Smooth muscle cell (in vitro differentiated cells): ENCODE results near the gene OR2C1. TPM values are rescaled to one million over a fixed set of nuclear protein-coding genes. Genes with fewer than 3 reads are reported as not detected.
A peak's percentile ranks its signal among the peaks of the same experiment; 100 is the strongest.

Experiments used
- DNase-seq: peaks from one replicate; lab custom pipeline; 2025; ENCODE audit not compliant: unreplicated experiment; lab: John Stamatoyannopoulos, UW
- H2AFZ ChIP-seq: fragments of 200-600 bp; sonication (generic); 2 replicates; pipeline ENCODE4 v1.6.0; 2016; ENCODE audit warnings: antibody characterized with exemption, low read depth, mild to moderate bottlenecking
- H3F3A ChIP-seq: fragments of 200-600 bp; sonication (generic); 2 replicates; pipeline ENCODE4 v1.6.0; 2017; ENCODE audit warnings: antibody characterized with exemption, low read depth
- H3K27ac ChIP-seq: fragments of 200-600 bp; sonication (generic); 2 replicates; pipeline ENCODE4 v1.5.1; 2016; ENCODE audit warnings: low read depth, mild to moderate bottlenecking
- H3K27me3 ChIP-seq: fragments of 200-600 bp; sonication (generic); 2 replicates; pipeline ENCODE4 v1.6.1; 2016; ENCODE audit warnings: low read depth, mild to moderate bottlenecking
- H3K36me3 ChIP-seq: fragments of 200-600 bp; sonication (generic); 2 replicates; pipeline ENCODE4 v1.5.1; 2016; ENCODE audit warnings: low read depth
- H3K4me1 ChIP-seq: fragments of 200-600 bp; sonication (generic); 2 replicates; pipeline ENCODE4 v1.5.1; 2016; ENCODE audit warnings: low read depth
- H3K4me2 ChIP-seq: fragments of 200-600 bp; sonication (generic); 2 replicates; pipeline ENCODE4 v1.6.0; 2016; ENCODE audit warnings: mild to moderate bottlenecking
- H3K4me3 ChIP-seq: fragments of 200-600 bp; sonication (generic); 2 replicates; pipeline ENCODE4 v1.5.1; 2016; ENCODE audit warnings: mild to moderate bottlenecking
- H3K79me2 ChIP-seq: fragments of 200-600 bp; sonication (generic); 2 replicates; pipeline ENCODE4 v1.6.0; 2016; ENCODE audit warnings: low read depth, mild to moderate bottlenecking
- H3K9ac ChIP-seq: fragments of 200-600 bp; sonication (generic); 2 replicates; pipeline ENCODE4 v1.6.0; 2016; ENCODE audit warnings: low read depth
- H3K9me3 ChIP-seq: fragments of 200-600 bp; sonication (generic); replicated peaks from 2 replicates; pipeline ENCODE4 v1.5.1; 2016; ENCODE audit warnings: low read depth
- H4K20me1 ChIP-seq: fragments of 200-600 bp; sonication (generic); 2 replicates; pipeline ENCODE4 v1.6.0; 2016; ENCODE audit warnings: low read depth
- CTCF ChIP-seq: fragments of 200-600 bp; sonication (generic); IDR thresholded peaks from 2 replicates; pipeline ENCODE4 v1.5.1; 2017; ENCODE audit warnings: borderline replicate concordance, mild to moderate bottlenecking, antibody characterized with exemption; ENCODE audit not compliant: insufficient read depth, poor library complexity, severe bottlenecking
- WGBS: methylation state at CpG from one replicate; pipeline ENCODE4 v1.1.7; 2016; ENCODE audit warnings: low lambda C conversion rate; 5-methylcytosine and 5-hydroxymethylcytosine counted together
- polyA plus RNA-seq: library from polyadenylated mRNA; unstranded; fragments of >200 nt; fragmentation: Nextera tagmentation; extraction: Ambion mirVana; gene quantifications from 2 replicates; pipeline ENCODE4 v1.2.1, GENCODE V29; 2016
- total RNA-seq: library from RNA; depleted of rRNA; stranded (reverse); fragments of >200 nt; gene quantifications from 2 replicates; pipeline ENCODE4 v1.2.3, GENCODE V29; 2014

The OR2C1 gene
- total and polyA plus RNA-seq, 2 experiments from 2014 or later: not detected

GRCh38 chr16:3400779-3401688 is 45.3 kb downstream of the OR2C1 start, which contains the start of the genes ZNF174 and ZSCAN32:
ZNF174 (plus strand) TSS chr16:3401215; CDS start chr16:3402005, 790 bp downstream.
ZSCAN32 (minus strand) TSS chr16:3401004; CDS start chr16:3397557, 3,447 bp downstream.
- peak within 1 kb of the TSS; percentile 85 for H3K9ac ChIP-seq
- peak; percentile 87 for DNase-seq
- H3K27me3 ChIP-seq: no peaks in the 10 kb centered on the region
- TF ChIP-seq CTCF: no peak
- H3K4me2 ChIP-seq: peak within 1 kb of the TSS; percentile 93
- under 1% methylated on average over 82 of the region's 95 CpGs for WGBS
- H3K36me3 ChIP-seq: peaks cover 39% of the 10 kb centered on the region
- H2AFZ ChIP-seq: peak within 1 kb of the TSS; percentile 86
- H3K79me2 ChIP-seq: peaks cover 47% of the 10 kb centered on the region
- H3F3A ChIP-seq: no peaks in the 10 kb centered on the region
- peak within 1 kb of the TSS; percentile 54 for H3K27ac ChIP-seq
- peak within 1 kb of the TSS; percentile 79 for H3K4me3 ChIP-seq
- H3K9me3 ChIP-seq: peaks cover 21% of the 10 kb centered on the region
- no peaks in the 10 kb centered on the region for H4K20me1 ChIP-seq
- H3K4me1 ChIP-seq: peaks cover 11% of the 10 kb centered on the region

GRCh38 chr16:3401719-3402397 is 46.2 kb downstream of the OR2C1 start:
- Histone ChIP-seq H4K20me1 (no peaks in the 10 kb centered on the region), H3F3A (no peaks in the 10 kb centered on the region), H3K36me3 (peaks cover 40% of the 10 kb centered on the region), H3K27me3 (no peaks in the 10 kb centered on the region), H3K9me3 (peaks cover 28% of the 10 kb centered on the region), H3K9ac (peak overlapping the region; percentile 55), H3K79me2 (peaks cover 38% of the 10 kb centered on the region), H2AFZ (peak overlapping the region; percentile 73), H3K4me1 (peaks cover 11% of the 10 kb centered on the region), H3K27ac (peak overlapping the region; percentile 37), H3K4me2 (peak overlapping the region; percentile 93), H3K4me3 (peak overlapping the region; percentile 79)
- 29% methylated on average over 17 of the region's 17 CpGs for WGBS
- DNase-seq: no peak
- TF ChIP-seq CTCF: no peak

Other genes starting within 250 kb of the OR2C1 start
- 7.2 and 7.9 TPM in 2 replicates for gene ZNF205, start 243.3 kb upstream of the OR2C1 start, total RNA-seq
- gene ZNF205, start 243.3 kb upstream of the OR2C1 start, polyA plus RNA-seq: 11.9 and 12.8 TPM in 2 replicates
- 4.4 and 9.2 TPM in 2 replicates for gene ZNF213, start 220.9 kb upstream of the OR2C1 start, total RNA-seq
- gene ZNF213, start 220.9 kb upstream of the OR2C1 start, polyA plus RNA-seq: 8.3 and 9.6 TPM in 2 replicates
- gene OR1F1, start 167.7 kb upstream of the OR2C1 start, total RNA-seq: not detected in 2 replicates
- gene OR1F1, start 167.7 kb upstream of the OR2C1 start, polyA plus RNA-seq: not detected in 2 replicates
- 7.7 and 8.7 TPM in 2 replicates for gene ZNF200, start 120.7 kb upstream of the OR2C1 start, total RNA-seq
- gene ZNF200, start 120.7 kb upstream of the OR2C1 start, polyA plus RNA-seq: 6.1 and 7.0 TPM in 2 replicates
- 0.72 TPM in 1 of 2 replicates, not detected in the other for gene MEFV, start 99.3 kb upstream of the OR2C1 start, total RNA-seq
- gene MEFV, start 99.3 kb upstream of the OR2C1 start, polyA plus RNA-seq: not detected in 2 replicates
- gene ZNF263, start 72.4 kb upstream of the OR2C1 start, total RNA-seq: 17.6 and 32.2 TPM in 2 replicates
- 27.4 and 29.0 TPM in 2 replicates for gene ZNF263, start 72.4 kb upstream of the OR2C1 start, polyA plus RNA-seq
- 5.0 and 7.4 TPM in 2 replicates for gene TIGD7, start 50.5 kb upstream of the OR2C1 start, total RNA-seq
- 1.7 and 3.6 TPM in 2 replicates for gene TIGD7, start 50.5 kb upstream of the OR2C1 start, polyA plus RNA-seq
- 18.6 and 24.8 TPM in 2 replicates for gene ZNF75A, start 50.4 kb upstream of the OR2C1 start, total RNA-seq
- gene ZNF75A, start 50.4 kb upstream of the OR2C1 start, polyA plus RNA-seq: 13.5 and 13.7 TPM in 2 replicates
- gene ZSCAN32, start 45.1 kb downstream of the OR2C1 start, total RNA-seq: 13.5 and 14.8 TPM in 2 replicates
- 7.4 and 8.8 TPM in 2 replicates for gene ZSCAN32, start 45.1 kb downstream of the OR2C1 start, polyA plus RNA-seq
- gene ZNF174, start 45.3 kb downstream of the OR2C1 start, total RNA-seq: 8.0 and 10.4 TPM in 2 replicates
- gene ZNF174, start 45.3 kb downstream of the OR2C1 start, polyA plus RNA-seq: 6.8 and 8.3 TPM in 2 replicates
- 12.5 and 16.2 TPM in 2 replicates for gene ZNF597, start 87.6 kb downstream of the OR2C1 start, total RNA-seq
- 5.7 and 6.7 TPM in 2 replicates for gene ZNF597, start 87.6 kb downstream of the OR2C1 start, polyA plus RNA-seq
- 23.6 and 42.6 TPM in 2 replicates for gene NAA60, start 87.8 kb downstream of the OR2C1 start, total RNA-seq
- 54.1 and 59.2 TPM in 2 replicates for gene NAA60, start 87.8 kb downstream of the OR2C1 start, polyA plus RNA-seq
- gene C16orf90, start 139.6 kb downstream of the OR2C1 start, total RNA-seq: not detected in 2 replicates
- not detected in 2 replicates for gene C16orf90, start 139.6 kb downstream of the OR2C1 start, polyA plus RNA-seq
- 16.5 and 20.5 TPM in 2 replicates for gene CLUAP1, start 145.1 kb downstream of the OR2C1 start, total RNA-seq
- gene CLUAP1, start 145.1 kb downstream of the OR2C1 start, polyA plus RNA-seq: 18.7 and 18.9 TPM in 2 replicates
- gene NLRC3, start 221.5 kb downstream of the OR2C1 start, total RNA-seq: not detected in 2 replicates
- gene NLRC3, start 221.5 kb downstream of the OR2C1 start, polyA plus RNA-seq: 0.02 and 0.48 TPM in 2 replicates